Psoas muscle (tissue), 7 donors: ENCODE data around the gene ZNF235. TPM values are rescaled to one million over a fixed set of nuclear protein-coding genes. Genes with fewer than 3 reads are reported as not detected.

Experiments
- polyA plus RNA-seq, 3 donors: library from polyadenylated mRNA; stranded (reverse); fragments of 200-250 nt; gene quantifications; one replicate each; pipeline ENCODE4 v1.2.3, GENCODE V29; 2013
- total RNA-seq, 4 donors: library from RNA; stranded (reverse); fragmentation: NEBNext Ultra II Directional in 2 of 4; extraction: Animal tissue kit (Norgen Biotek cat#: 25700) in 2 of 4; gene quantifications; one replicate each; pipeline versions ENCODE4 v1.2.1 to v1.2.4, GENCODE V29; 2021 to 2023
- donor health status: healthy with polysubstance abuse.
- donor health status: DM: no; HTN: no; CAD: no; lungs with moderate emphysema.
- donor health status: Bipolar disorder and iron deficiency.
- donor health status: healthy.
- donor health status: DM: no; HTN: no; CAD: no.
- donor health status: DM: no; HTN: no; CAD: no.
- donor health status: DM: yes; HTN: yes; CAD: no.

The ZNF235 gene
- total and polyA plus RNA-seq, 7 donors: 1.1 to 3.2 (median 1.7) TPM

Other genes starting within 250 kb of the ZNF235 start
- 1 to 10 TPM in 2 of 4 donors, under 1 TPM in 2; 0.66 to 1.1 (median 0.91) TPM for gene ZNF284, start 232.9 kb downstream of the ZNF235 start, total RNA-seq
- gene ZNF284, start 232.9 kb downstream of the ZNF235 start, polyA plus RNA-seq: under 1 TPM; 0.32 to 0.82 (median 0.40) TPM
- 10 to 100 TPM in 1 of 4 donors, 1 to 10 TPM in 3; 3.6 to 10.2 (median 6.4) TPM for gene ZNF224, start 210.7 kb downstream of the ZNF235 start, total RNA-seq
- gene ZNF224, start 210.7 kb downstream of the ZNF235 start, polyA plus RNA-seq: 1 to 10 TPM; 3.2 to 6.8 (median 3.3) TPM
- gene ZNF225, start 191.6 kb downstream of the ZNF235 start, total RNA-seq: 1 to 10 TPM in 3 of 4 donors, under 1 TPM in 1; 0.61 to 2.9 (median 1.4) TPM
- gene ZNF225, start 191.6 kb downstream of the ZNF235 start, polyA plus RNA-seq: 1 to 10 TPM in 1 of 3 donors, under 1 TPM in 2; 0.46 to 1.4 (median 0.66) TPM
- gene ZNF234, start 163.5 kb downstream of the ZNF235 start, total RNA-seq: 1 to 10 TPM; 4.0 to 6.4 (median 4.1) TPM
- gene ZNF234, start 163.5 kb downstream of the ZNF235 start, polyA plus RNA-seq: 1 to 10 TPM; 1.1 to 6.5 (median 1.6) TPM
- 1 to 10 TPM; 4.4 to 8.6 (median 7.8) TPM for gene ZNF226, start 139.9 kb downstream of the ZNF235 start, total RNA-seq
- gene ZNF226, start 139.9 kb downstream of the ZNF235 start, polyA plus RNA-seq: 10 to 100 TPM in 1 of 3 donors, 1 to 10 TPM in 2; 2.5 to 12.0 (median 4.2) TPM
- 10 to 100 TPM in 2 of 4 donors, 1 to 10 TPM in 2; 5.9 to 10.8 (median 10.1) TPM for gene ZNF227, start 92.5 kb downstream of the ZNF235 start, total RNA-seq
- 10 to 100 TPM in 1 of 3 donors, 1 to 10 TPM in 2; 2.3 to 10.6 (median 2.9) TPM for gene ZNF227, start 92.5 kb downstream of the ZNF235 start, polyA plus RNA-seq
- gene ZNF233, start 45.1 kb downstream of the ZNF235 start, total RNA-seq: 1 to 10 TPM in 2 of 4 donors, under 1 TPM in 2; 0.25 to 4.5 (median 1.1) TPM
- 1 to 10 TPM in 1 of 3 donors, under 1 TPM in 2; 0.34 to 2.1 (median 0.77) TPM for gene ZNF233, start 45.1 kb downstream of the ZNF235 start, polyA plus RNA-seq
- gene ZNF112, start 51.7 kb upstream of the ZNF235 start, total RNA-seq: 1 to 10 TPM; 1.4 to 4.8 (median 1.7) TPM
- 1 to 10 TPM in 1 of 3 donors, under 1 TPM in 2; 0.70 to 1.5 (median 0.91) TPM for gene ZNF112, start 51.7 kb upstream of the ZNF235 start, polyA plus RNA-seq
- 1 to 10 TPM in 3 of 4 donors, under 1 TPM in 1; 0.86 to 4.3 (median 1.4) TPM for gene ZNF285, start 96.6 kb upstream of the ZNF235 start, total RNA-seq
- gene ZNF285, start 96.6 kb upstream of the ZNF235 start, polyA plus RNA-seq: 1 to 10 TPM in 2 of 3 donors, under 1 TPM in 1; 0.96 to 2.6 (median 1.6) TPM
- 1 to 10 TPM; 1.6 to 2.9 (median 2.1) TPM for gene ZNF229, start 143.4 kb upstream of the ZNF235 start, total RNA-seq
- 1 to 10 TPM in 2 of 3 donors, under 1 TPM in 1; 0.58 to 6.3 (median 1.3) TPM for gene ZNF229, start 143.4 kb upstream of the ZNF235 start, polyA plus RNA-seq
- gene ZNF180, start 195.5 kb upstream of the ZNF235 start, total RNA-seq: 1 to 10 TPM; 1.9 to 3.8 (median 2.7) TPM
- gene ZNF180, start 195.5 kb upstream of the ZNF235 start, polyA plus RNA-seq: 1 to 10 TPM; 2.1 to 3.5 (median 2.4) TPM
- not detected for gene CEACAM20, start 224.7 kb upstream of the ZNF235 start, total RNA-seq
- under 1 TPM in 1 of 3 donors, not detected in 2; 0.03 TPM for gene CEACAM20, start 224.7 kb upstream of the ZNF235 start, polyA plus RNA-seq